Fibroblast of villous mesenchyme (primary cell): Measurements from ENCODE around the gene LCLAT1. TPM values are rescaled to one million over a fixed set of nuclear protein-coding genes. Genes with fewer than 3 reads are reported as not detected.

Source experiments
- DNase-seq: peaks from one replicate; pipeline ENCODE4 v3.0.0-alpha.2; 2010; ENCODE audit warnings: low read depth
- H3K4me3 ChIP-seq: 2 replicates; pipeline ENCODE4 v1.5.1; 2011; ENCODE audit warnings: low read depth, mild to moderate bottlenecking, low read length
- total RNA-seq: library from RNA; depleted of rRNA; stranded (reverse); fragments of >200 nt; gene quantifications from 2 replicates; pipeline ENCODE4 v1.2.3, GENCODE V29; 2012
- TF ChIP-seq, protein P1 (sequence below): IDR thresholded peaks from 2 replicates; pipeline ENCODE4 v1.5.1; 2012; ENCODE audit warnings: low read depth, mild to moderate bottlenecking, low read length; ENCODE audit not compliant: insufficient read depth

Gene LCLAT1
- total RNA-seq, 1 donor: 50.1 TPM

DNA sequence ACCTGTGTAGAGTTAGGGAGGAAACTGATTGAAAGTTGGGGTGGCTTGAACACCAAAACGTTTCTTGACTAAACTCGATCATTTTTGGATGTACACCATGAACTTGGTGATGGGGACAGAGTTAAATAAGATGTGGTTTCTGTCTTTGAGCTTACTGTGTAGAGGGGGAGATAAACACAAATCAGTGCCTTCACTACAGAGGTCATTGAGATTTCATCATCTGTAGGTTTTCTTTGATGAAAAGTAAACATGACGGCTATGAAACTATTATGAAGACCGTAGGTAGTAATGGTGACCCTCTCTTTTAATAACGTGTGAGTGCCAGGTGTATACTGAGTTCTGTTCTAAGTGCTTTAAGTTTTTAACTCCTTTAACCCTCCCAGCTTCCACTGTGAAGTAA is 6.5 kb downstream of the LCLAT1 start:
- no peak overlapping the region for H3K4me3 ChIP-seq
- no peak for DNase-seq
- TF ChIP-seq, protein P1, sequence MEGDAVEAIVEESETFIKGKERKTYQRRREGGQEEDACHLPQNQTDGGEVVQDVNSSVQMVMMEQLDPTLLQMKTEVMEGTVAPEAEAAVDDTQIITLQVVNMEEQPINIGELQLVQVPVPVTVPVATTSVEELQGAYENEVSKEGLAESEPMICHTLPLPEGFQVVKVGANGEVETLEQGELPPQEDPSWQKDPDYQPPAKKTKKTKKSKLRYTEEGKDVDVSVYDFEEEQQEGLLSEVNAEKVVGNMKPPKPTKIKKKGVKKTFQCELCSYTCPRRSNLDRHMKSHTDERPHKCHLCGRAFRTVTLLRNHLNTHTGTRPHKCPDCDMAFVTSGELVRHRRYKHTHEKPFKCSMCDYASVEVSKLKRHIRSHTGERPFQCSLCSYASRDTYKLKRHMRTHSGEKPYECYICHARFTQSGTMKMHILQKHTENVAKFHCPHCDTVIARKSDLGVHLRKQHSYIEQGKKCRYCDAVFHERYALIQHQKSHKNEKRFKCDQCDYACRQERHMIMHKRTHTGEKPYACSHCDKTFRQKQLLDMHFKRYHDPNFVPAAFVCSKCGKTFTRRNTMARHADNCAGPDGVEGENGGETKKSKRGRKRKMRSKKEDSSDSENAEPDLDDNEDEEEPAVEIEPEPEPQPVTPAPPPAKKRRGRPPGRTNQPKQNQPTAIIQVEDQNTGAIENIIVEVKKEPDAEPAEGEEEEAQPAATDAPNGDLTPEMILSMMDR: no peak

DNA sequence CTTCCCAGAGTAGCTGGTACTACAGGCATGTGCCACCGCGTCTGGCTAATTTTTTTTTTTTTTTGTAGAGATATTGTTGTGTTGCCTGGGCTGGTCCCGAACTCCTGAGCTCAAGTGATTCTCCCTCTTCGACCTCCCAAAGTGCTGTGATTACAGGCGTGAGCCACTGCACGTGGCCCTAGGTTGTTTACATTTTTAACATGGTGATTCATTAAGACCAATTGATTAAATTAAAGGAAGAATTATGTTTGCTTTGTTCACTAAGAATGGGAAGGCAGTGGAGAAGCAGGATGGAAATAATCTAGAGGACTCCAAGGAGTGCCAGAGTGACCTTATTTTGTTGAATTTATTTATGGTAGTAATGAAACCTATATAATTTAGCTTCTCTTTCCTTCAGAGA is 7.5 kb downstream of the LCLAT1 start:
- DNase-seq: peak; percentile 50
- TF ChIP-seq, protein P1: no peak
- H3K4me3 ChIP-seq: no peak overlapping the region

GRCh38 chr2:30455114-30455738 is 8.2 kb downstream of the LCLAT1 start:
- DNase-seq: peak; percentile 82
- TF ChIP-seq, protein P1: no peak
- no peak overlapping the region for H3K4me3 ChIP-seq

GRCh38 chr2:30456106-30456505 is 9.1 kb downstream of the LCLAT1 start:
- TF ChIP-seq, protein P1: no peak
- H3K4me3 ChIP-seq: no peak overlapping the region
- DNase-seq: no peak

- no peak for DNase-seq
- H3K4me3 ChIP-seq: no peak overlapping the region
- TF ChIP-seq, protein P1: no peak
Observed at GRCh38 chr2:30456579-30456978, 9.5 kb downstream of the LCLAT1 start.

DNA sequence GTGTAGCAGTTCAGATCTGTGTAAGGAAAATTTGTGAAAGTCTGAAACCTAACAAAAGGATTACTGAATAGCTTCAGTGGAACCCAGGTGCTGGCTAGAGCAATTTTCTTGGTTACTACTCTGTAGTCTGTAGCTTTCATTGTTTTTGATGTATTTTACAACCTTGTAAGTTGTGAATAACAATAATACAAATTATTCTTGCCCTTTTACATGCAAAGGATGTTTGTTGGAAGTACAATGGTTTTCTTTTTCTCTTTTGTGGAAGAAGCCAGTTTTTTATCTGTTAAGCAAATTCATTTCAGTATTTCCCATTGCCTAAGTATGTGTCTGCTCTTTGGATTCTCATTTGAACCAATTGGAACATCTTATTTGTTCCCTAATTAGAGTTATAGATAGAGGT is 10.2 kb downstream of the LCLAT1 start:
- DNase-seq: no peak
- TF ChIP-seq, protein P1: no peak
- no peak overlapping the region for H3K4me3 ChIP-seq

GRCh38 chr2:30459140-30459539 is 12.1 kb downstream of the LCLAT1 start:
- no peak overlapping the region for H3K4me3 ChIP-seq
- TF ChIP-seq, protein P1: no peak
- no peak for DNase-seq
